Kidney epithelial cell (primary cell): ENCODE data around the gene HOXB7. TPM values are rescaled to one million over a fixed set of nuclear protein-coding genes. Genes with fewer than 3 reads are reported as not detected.

Experiments
- DNase-seq: peaks from one replicate; pipeline ENCODE4 v3.0.0-alpha.2; 2010; ENCODE audit warnings: low read depth
- H3K27me3 ChIP-seq: 2 replicates; pipeline ENCODE4 v1.6.0; 2011; ENCODE audit warnings: low read length; ENCODE audit not compliant: control insufficient read depth, insufficient read depth
- H3K36me3 ChIP-seq: 2 replicates; pipeline ENCODE4 v1.5.1; 2011; ENCODE audit warnings: low read length; ENCODE audit not compliant: control insufficient read depth, insufficient read depth
- H3K4me3 ChIP-seq: 2 replicates; pipeline ENCODE4 v1.5.1; 2011; ENCODE audit warnings: low read depth, mild to moderate bottlenecking, control low read depth, low read length
- CTCF ChIP-seq: IDR thresholded peaks from 2 replicates; pipeline ENCODE4 v1.5.1; 2011; ENCODE audit warnings: mild to moderate bottlenecking, moderate library complexity, low read length, control low read depth, inconsistent platforms; ENCODE audit not compliant: insufficient read depth, poor library complexity, severe bottlenecking
- total RNA-seq: library from RNA; depleted of rRNA; stranded (reverse); fragments of >200 nt; gene quantifications from 2 replicates; pipeline ENCODE4 v1.2.3, GENCODE V29; 2015

HOXB7 gene
- total RNA-seq, 1 donor from 2014 or later, result 27.2 TPM

GRCh38 chr17:48567646-48568354 is 43.0 kb downstream of the HOXB7 start:
- no peak for TF ChIP-seq CTCF
- Histone ChIP-seq H3K4me3 (no peak overlapping the region), H3K27me3 (no peaks in the 10 kb centered on the region), H3K36me3 (peaks cover 3% of the 10 kb centered on the region)
- DNase-seq, result no peak

- no peak for TF ChIP-seq CTCF
- peaks cover 3% of the 10 kb centered on the region for H3K36me3 ChIP-seq
- DNase-seq, result no peak
- no peaks in the 10 kb centered on the region for H3K27me3 ChIP-seq
- no peak overlapping the region for H3K4me3 ChIP-seq
Observed at GRCh38 chr17:48567209-48567608, 43.6 kb downstream of the HOXB7 start.

- DNase-seq, result no peak
- no peak overlapping the region for H3K4me3 ChIP-seq
- H3K36me3 ChIP-seq, result peaks cover 3% of the 10 kb centered on the region
- TF ChIP-seq CTCF, result no peak
- no peaks in the 10 kb centered on the region for H3K27me3 ChIP-seq
Observed at GRCh38 chr17:48566717-48567116, 44.1 kb downstream of the HOXB7 start.

GRCh38 chr17:48565925-48566710 is 44.7 kb downstream of the HOXB7 start:
- no peak for DNase-seq
- no peaks in the 10 kb centered on the region for H3K27me3 ChIP-seq
- no peak overlapping the region for H3K4me3 ChIP-seq
- H3K36me3 ChIP-seq, result peaks cover 3% of the 10 kb centered on the region
- TF ChIP-seq CTCF, result no peak

GRCh38 chr17:48565022-48565554 is 45.7 kb downstream of the HOXB7 start:
- no peaks in the 10 kb centered on the region for H3K27me3 ChIP-seq
- no peak for DNase-seq
- H3K36me3 ChIP-seq, result peaks cover 3% of the 10 kb centered on the region
- TF ChIP-seq CTCF, result no peak
- peak overlapping the region; percentile 40 for H3K4me3 ChIP-seq
